Stimulated activated CD4-positive, alpha-beta T cell treated with anti-CD3 and anti-CD28 coated beads, Interleukin-1b, Interleukin-23, amount 100 ng/mL, for 24 hours (primary cell): ENCODE results near the gene ZFAND6.

Source experiments
- DNase-seq, 4 experiments: peaks; one replicate each; pipeline ENCODE4 v3.0.0-alpha.2; 2020; ENCODE audit warnings: low read depth in 4 of 4, low spot score in 1 of 4

ZFAND6 gene

GRCh38 chr15:80167936-80168335 is 108.5 kb downstream of the ZFAND6 start:
- DNase-seq, result no peak

- no peak for DNase-seq
Observed at GRCh38 chr15:80168421-80168820, 108.9 kb downstream of the ZFAND6 start.

DNA sequence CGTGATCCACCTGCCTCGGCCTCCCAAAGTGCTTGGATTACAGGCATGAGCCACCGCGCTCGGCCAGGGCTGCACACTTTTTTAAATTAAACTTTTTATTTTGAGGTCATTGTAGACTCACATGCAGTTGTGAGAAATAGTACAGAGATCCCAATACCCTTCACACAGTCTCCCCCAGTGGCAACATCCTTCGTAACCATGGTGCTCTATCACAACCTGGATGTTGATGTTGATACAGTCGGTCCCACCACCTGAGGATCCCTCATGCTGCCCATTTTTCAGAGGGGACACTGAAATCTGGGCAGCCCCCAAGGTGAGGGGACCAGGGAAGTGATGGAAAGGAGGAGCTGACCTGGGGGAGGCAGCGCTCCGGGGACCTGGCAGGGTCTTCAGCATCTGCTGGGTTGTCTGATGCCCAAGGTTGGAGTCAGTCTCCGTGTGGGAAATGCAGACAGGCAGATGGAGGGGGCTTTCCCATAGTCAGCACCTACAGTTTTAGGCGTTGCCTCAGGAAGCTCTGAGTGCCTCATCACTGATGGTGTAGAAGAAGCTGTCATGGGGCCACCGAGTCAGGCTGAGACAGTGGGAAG is 110.4 kb downstream of the ZFAND6 start:
- DNase-seq, result no peak

- no peak for DNase-seq
Observed at GRCh38 chr15:80170596-80170995, 111.1 kb downstream of the ZFAND6 start.

DNA sequence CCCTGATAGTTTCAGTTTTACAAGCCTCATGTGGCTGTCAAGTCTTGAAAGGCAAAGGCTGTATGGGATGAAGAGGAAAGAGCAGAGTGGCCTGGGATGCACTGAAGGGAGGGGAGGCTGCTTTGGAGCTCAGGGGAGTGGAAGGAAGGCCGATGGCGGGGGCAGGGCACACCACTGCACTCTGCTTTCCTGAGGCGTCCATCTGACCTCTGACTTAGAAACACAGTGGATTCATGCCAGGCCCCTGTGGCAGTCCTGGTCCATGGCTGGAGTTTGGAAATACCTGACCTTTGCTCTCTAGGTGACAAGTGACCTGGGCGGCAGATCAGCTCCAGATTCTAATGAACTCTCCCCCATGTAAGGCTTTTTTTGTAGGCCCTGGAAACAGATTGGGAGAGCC is 112.3 kb downstream of the ZFAND6 start:
- DNase-seq, result no peak

GRCh38 chr15:80172401-80172800 is 112.9 kb downstream of the ZFAND6 start:
- DNase-seq, result no peak

DNA sequence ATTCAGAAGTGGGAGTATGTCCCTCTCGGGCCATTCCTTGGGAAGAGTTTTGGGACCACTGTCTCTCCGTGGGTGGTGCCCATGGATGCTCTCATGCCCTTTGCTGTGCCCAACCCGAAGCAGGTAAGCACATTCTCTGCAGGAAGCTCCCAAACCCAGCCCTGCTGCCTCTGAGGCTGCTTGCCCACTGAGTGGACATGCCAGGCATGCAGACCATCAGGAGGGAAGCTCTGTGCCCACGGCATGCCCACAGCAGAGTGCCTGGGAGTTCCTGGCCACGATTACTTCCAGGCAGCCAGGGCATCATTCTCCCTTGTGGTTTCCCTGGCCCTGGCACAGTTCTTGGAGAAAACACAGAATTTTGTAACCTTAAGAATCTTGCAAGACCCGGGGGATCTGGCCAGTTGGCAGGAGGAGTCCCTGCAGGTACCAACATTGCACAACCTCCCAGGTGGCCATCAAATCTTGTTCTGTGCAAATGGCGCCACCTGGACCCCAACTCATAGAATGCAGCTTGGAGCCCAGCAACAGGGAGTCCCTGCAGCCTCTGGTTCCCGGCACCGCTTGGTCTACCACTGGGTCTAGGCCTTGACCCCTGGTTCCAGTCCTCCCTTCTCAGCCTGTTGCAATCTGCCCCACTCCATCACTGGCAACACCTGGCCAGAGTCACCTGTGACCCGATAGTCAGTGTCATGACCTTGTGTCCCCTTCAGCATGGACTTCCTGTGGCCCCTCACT is 113.7 kb downstream of the ZFAND6 start:
- DNase-seq, result peak; percentile 46 to 53 (median 50)

DNA sequence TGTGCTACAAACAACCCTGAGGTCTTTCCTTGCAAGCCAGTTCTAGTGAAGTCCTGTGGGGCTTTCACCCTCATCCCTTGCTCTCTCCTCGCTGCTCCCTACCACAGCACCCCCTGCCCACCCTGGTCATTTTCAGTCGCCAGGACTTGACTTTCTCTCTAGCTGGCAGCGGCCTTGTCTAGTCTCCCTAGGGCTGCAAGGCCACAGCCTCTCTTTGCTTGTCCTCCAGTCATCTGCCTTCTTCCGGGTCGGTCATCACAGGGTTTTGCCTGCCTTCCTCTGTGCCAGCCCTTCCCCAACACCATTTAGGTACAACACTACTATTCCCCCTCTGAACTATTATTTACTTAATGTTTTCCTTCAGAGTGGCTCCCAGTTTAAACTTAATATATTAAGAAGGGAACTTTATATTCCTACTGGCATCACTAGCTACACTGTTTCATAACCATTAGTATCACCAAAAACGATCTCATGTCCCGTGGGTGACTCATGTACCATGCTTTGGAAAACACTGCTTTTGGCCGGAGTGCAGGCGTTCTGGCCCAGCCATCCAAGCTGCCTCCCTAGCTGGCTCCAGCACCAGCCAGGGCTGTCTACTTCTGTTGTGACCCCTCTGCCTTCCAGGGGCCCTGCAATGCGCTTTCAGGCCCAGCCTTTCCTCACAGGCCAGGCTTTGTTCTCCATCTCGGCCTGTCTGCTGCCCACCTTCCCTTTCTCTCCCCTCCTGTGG is 114.7 kb downstream of the ZFAND6 start:
- DNase-seq, result no peak

- no peak for DNase-seq
Observed at GRCh38 chr15:80175436-80175835, 116.0 kb downstream of the ZFAND6 start.

DNA sequence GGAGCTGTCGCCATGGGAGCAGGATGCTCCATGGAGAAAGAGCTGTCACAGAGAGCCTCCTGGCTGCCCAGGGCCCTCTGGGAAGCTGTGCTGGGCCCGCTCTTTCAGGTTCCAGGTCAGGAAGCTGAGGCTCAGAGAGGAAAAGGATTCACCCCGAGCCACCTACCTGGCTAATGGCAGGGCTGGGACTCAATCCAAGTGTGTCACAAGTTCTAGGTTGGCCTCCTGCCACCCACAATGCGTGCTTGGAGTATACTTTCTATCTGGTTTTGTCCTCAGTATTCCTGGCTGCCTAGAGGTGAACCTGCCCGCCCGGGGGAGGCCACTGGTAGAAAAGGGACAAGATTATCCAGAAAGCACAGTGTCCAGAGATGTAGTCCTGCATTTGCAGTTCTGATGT is 117.0 kb downstream of the ZFAND6 start:
- DNase-seq, result no peak

GRCh38 chr15:80177156-80177555 is 117.7 kb downstream of the ZFAND6 start:
- no peak for DNase-seq

- no peak for DNase-seq
Observed at GRCh38 chr15:80179025-80179759, 119.7 kb downstream of the ZFAND6 start.

DNA sequence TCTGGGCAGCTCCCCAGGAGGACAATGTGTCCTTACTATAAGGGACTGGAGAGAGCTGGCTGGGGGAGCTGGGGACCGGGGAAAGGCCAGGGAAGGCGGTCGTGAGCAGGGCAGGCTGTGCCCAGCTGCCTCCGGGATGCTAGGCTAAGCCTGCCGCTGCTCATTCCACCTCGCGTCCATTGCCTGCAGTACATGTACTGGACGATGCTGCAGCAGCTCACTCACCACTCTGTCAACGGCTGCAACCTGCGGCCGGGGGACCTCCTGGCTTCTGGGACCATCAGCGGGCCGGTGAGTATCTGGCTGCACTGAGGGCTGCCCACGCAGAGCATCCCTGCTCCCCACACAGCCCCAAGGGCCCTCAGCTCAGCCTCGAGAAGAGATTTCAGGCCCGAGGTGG is 120.5 kb downstream of the ZFAND6 start:
- DNase-seq, result no peak

DNA sequence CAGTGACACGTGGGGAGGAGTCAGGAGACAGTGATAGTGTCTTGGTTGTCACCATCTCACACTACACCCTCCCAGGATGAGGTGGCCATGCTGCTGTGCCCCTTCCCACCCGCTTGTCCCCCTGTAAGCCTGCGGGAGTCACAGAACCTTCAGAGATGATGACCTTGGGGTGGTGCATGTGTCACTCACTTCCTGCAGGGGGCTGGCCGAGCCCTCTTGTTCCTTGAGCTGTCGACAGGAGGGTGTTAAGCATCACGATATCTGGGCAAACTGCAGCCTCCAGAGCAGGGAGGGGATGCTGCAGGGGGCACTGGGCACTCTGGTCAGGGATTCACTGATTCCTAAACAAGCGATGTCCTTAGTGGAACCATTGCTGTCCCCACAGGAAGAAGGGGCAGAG is 121.0 kb downstream of the ZFAND6 start:
- no peak for DNase-seq

DNA sequence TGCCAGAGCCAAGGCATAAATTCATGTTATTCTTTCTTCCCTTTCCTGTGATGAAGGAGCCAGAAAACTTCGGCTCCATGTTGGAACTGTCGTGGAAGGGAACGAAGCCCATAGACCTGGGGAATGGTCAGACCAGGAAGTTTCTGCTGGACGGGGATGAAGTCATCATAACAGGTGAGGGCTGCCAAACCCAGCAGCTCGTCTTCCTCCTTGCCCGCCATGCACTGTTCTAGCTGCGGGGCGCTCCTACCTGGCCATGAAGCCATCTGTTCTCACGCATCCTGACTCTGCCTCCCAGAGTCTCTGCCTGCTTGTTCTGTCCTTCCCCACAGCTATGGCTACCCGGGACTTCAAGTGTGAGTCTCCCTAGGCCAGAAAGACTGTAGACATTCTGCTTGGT is 121.5 kb downstream of the ZFAND6 start:
- no peak for DNase-seq

DNA sequence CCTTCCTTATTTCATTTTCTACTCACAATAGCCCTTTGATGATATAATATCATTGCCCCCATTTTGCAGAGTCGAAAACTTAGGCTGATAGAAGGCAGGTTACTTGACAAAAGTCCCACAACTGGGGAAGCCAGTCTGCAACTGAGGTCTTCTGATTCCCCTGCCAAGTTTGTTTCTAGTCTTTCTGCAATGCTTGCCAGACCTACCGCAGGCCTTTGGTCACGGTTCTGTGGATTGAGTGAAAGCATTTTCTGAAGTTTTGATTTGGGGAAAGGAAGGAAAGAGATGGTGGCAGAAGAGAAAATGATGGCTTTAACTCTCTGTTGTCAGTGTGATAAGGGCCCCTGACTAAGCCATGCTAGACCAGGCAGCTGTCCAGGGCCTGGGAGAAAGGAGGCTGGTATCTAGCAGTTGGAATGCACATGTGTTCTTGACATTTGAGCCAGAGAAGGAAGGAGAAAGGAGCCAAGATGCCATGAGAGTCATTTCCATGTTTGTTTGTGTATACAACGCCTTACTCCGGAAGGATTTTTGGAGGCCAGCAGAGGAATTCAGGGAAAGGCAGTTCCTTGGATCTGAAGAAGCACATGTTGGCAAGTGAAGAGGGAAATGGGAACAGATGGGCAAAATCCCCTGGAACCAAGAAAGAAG is 123.3 kb downstream of the ZFAND6 start:
- no peak for DNase-seq

DNA sequence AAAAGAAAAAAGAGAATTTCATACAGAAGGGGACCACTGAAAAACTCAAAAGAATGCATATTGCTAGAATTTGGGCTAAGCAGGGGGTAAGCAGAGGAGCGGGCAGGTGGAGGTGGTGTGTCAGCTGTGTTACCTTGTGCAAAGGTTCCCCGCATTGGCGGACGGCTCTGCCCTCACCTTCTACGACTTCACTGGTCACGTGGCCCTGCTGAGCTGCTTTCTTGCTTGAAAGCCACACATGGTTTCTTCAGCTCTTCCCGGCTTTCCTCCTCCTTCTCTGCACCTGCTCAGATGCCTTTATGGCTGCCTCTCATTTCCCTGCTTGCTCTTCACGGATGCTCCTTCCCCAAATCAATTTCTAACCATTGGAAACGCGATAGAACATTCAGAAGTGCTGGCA is 123.8 kb downstream of the ZFAND6 start:
- no peak for DNase-seq

- no peak for DNase-seq
Observed at GRCh38 chr15:80183886-80184285, 124.4 kb downstream of the ZFAND6 start.

GRCh38 chr15:80184554-80184953 is 125.1 kb downstream of the ZFAND6 start:
- DNase-seq, result no peak

DNA sequence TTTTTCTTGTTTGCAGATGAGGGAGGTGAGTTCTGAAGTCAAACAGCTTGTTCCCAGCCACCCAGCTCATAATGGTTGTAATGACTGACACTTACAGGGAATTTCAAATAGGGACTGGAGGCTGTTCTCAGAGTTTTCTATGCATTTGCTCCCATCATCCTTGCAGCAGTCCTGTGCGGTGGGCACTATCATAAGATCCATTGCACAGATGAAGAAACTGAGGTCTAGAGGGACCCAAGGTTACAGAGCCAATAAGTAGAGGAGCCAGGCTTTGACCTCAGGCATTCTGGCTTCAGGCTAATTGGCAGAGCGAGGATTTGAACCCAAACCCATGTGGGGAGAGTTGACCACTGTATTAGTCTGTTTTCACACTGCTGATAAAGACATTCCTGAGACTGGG is 125.7 kb downstream of the ZFAND6 start:
- DNase-seq, result no peak

GRCh38 chr15:80186066-80186465 is 126.6 kb downstream of the ZFAND6 start:
- no peak for DNase-seq
